ENCODE measurements around the gene TSPAN5. TPM values are rescaled to one million over a fixed set of nuclear protein-coding genes. Genes with fewer than 3 reads are reported as not detected.

Gene TSPAN5
- total RNA-seq, 2 donors from 2014 or later, result 7.4 to 11.8 TPM

DNA sequence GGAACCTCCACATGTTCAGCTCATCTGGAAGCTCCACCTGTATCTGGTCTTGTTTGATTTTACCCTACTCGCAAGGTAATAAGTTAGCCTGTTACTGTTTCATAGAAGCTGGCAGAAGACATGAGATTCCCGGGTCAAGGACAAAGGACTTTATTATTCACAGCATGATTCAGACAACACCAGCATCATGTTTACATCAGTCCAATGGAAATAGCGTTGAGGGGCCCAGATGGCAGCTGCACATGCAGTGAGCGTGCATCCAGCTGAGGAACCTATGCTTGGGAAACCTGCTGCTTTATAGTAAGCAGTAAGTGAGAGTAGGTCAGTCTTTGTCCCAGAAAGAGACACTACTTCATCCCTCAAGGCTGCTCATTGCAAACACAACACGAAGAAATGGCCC lies 19.8 kb downstream of the TSPAN5 start:
- DNase-seq, result no peak
- TF ChIP-seq, protein P1, sequence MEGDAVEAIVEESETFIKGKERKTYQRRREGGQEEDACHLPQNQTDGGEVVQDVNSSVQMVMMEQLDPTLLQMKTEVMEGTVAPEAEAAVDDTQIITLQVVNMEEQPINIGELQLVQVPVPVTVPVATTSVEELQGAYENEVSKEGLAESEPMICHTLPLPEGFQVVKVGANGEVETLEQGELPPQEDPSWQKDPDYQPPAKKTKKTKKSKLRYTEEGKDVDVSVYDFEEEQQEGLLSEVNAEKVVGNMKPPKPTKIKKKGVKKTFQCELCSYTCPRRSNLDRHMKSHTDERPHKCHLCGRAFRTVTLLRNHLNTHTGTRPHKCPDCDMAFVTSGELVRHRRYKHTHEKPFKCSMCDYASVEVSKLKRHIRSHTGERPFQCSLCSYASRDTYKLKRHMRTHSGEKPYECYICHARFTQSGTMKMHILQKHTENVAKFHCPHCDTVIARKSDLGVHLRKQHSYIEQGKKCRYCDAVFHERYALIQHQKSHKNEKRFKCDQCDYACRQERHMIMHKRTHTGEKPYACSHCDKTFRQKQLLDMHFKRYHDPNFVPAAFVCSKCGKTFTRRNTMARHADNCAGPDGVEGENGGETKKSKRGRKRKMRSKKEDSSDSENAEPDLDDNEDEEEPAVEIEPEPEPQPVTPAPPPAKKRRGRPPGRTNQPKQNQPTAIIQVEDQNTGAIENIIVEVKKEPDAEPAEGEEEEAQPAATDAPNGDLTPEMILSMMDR (conservative IDR thresholded peaks at IDR 0.05), result no peak
- Histone ChIP-seq H3K36me3 (ENCODE audit: control insufficient read depth, insufficient read depth, low read length) (no peaks in the 10 kb centered on the region), H3K9ac (ENCODE audit: extremely low read depth, low read length, poor library complexity, severe bottlenecking) (no peak overlapping the region), H3K27me3 (ENCODE audit: control insufficient read depth, insufficient read depth, low read length, poor library complexity, severe bottlenecking) (no peaks in the 10 kb centered on the region), H3K4me3 (ENCODE audit: low read length) (no peak overlapping the region), H3K9me3 (ENCODE audit: control insufficient read depth, low read length) (no peaks in the 10 kb centered on the region), H3K27ac (ENCODE audit: low read depth, low read length) (no peak overlapping the region), H3K4me1 (ENCODE audit: control insufficient read depth, insufficient read depth, low read length) (no peaks in the 10 kb centered on the region)
- Mint-ChIP-seq H3K4me3 (no peak overlapping the region), H3K4me1 (no peaks in the 10 kb centered on the region), H3K27ac (no peak overlapping the region), H3K9me3 (no peaks in the 10 kb centered on the region), H3K27me3 (ENCODE audit: insufficient read depth) (no peaks in the 10 kb centered on the region), H3K36me3 (ENCODE audit: low read depth) (no peaks in the 10 kb centered on the region)
- WGBS, 2 experiments (ENCODE audit: insufficient coverage in 1 of 2, insufficient read length in 1 of 2), result 93 to 94% methylated on average over 3 to 5 of the region's 5 CpGs

DNA sequence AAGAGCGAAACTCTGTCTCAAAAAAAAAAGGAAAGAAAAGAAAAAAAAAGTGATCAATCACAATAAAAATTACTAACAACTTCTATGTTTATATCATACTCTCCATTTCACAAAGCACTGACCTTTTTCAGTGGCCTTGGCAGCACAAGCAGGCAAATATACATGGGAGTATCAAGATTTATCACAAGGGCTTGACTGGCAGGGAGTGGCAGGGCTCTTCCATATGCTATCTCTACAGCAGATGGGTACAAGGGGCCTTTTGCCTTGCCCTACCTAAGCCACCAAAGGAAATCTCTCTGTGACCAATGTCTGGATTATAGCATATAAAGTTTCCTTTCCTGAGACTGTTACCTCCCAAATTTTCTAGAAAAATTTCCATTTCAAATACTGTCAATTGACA lies 24.4 kb downstream of the TSPAN5 start:
- no peaks in the 10 kb centered on the region for H3K27me3 Mint-ChIP-seq (ENCODE audit: insufficient read depth)
- no peaks in the 10 kb centered on the region for H3K36me3 ChIP-seq (ENCODE audit: control insufficient read depth, insufficient read depth, low read length)

DNA sequence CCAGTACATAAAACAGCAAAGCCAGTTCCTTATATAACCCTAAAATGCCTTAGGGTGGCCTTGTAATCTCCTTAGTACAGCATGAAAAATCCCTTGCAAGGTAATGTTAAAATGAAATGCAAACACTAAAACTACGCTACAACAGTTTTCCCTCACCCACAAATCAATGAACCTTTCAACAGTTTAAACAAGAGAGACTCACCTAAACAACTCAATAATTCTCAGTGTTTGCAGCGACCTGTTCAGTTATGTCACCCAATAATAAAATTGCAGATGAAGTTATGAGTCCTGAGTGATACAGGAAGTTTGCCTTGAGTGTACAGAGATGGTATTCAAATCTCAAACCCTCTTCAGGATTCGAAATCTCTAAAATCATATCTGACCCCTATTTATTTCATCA lies 25.3 kb downstream of the TSPAN5 start:
- Histone ChIP-seq H3K9me3 (ENCODE audit: control insufficient read depth, low read length) (no peaks in the 10 kb centered on the region), H3K27me3 (ENCODE audit: control insufficient read depth, insufficient read depth, low read length, poor library complexity, severe bottlenecking) (no peaks in the 10 kb centered on the region), H3K27ac (ENCODE audit: low read depth, low read length) (no peak overlapping the region), H3K4me3 (ENCODE audit: low read length) (no peak overlapping the region), H3K9ac (ENCODE audit: extremely low read depth, low read length, poor library complexity, severe bottlenecking) (no peak overlapping the region), H3K4me1 (ENCODE audit: control insufficient read depth, insufficient read depth, low read length) (no peaks in the 10 kb centered on the region), H3K36me3 (ENCODE audit: control insufficient read depth, insufficient read depth, low read length) (no peaks in the 10 kb centered on the region)
- no peaks in the 10 kb centered on the region for H3K36me3 Mint-ChIP-seq (ENCODE audit: low read depth)
- no peaks in the 10 kb centered on the region for H3K9me3 Mint-ChIP-seq
- WGBS, 2 experiments (ENCODE audit: insufficient coverage in 1 of 2, insufficient read length in 1 of 2), result 94% methylated on average over 2 to 3 of the region's 3 CpGs
- H3K27ac Mint-ChIP-seq, result no peak overlapping the region
- H3K4me3 Mint-ChIP-seq, result no peak overlapping the region
- H3K27me3 Mint-ChIP-seq (ENCODE audit: insufficient read depth), result no peaks in the 10 kb centered on the region
- no peak for DNase-seq
- TF ChIP-seq, protein P1 (conservative IDR thresholded peaks at IDR 0.05), result no peak
- H3K4me1 Mint-ChIP-seq, result no peaks in the 10 kb centered on the region

More for the DNA sequence above, 24.4 kb downstream of the TSPAN5 start:
- Histone ChIP-seq H3K4me3 (ENCODE audit: low read length) (no peak overlapping the region), H3K9ac (ENCODE audit: extremely low read depth, low read length, poor library complexity, severe bottlenecking) (no peak overlapping the region), H3K27ac (ENCODE audit: low read depth, low read length) (no peak overlapping the region), H3K4me1 (ENCODE audit: control insufficient read depth, insufficient read depth, low read length) (no peaks in the 10 kb centered on the region), H3K9me3 (ENCODE audit: control insufficient read depth, low read length) (no peaks in the 10 kb centered on the region), H3K27me3 (ENCODE audit: control insufficient read depth, insufficient read depth, low read length, poor library complexity, severe bottlenecking) (no peaks in the 10 kb centered on the region)
- Mint-ChIP-seq H3K4me1 (no peaks in the 10 kb centered on the region), H3K9me3 (no peaks in the 10 kb centered on the region), H3K27ac (no peak overlapping the region), H3K4me3 (no peak overlapping the region), H3K36me3 (ENCODE audit: low read depth) (no peaks in the 10 kb centered on the region)
- WGBS, 2 experiments (ENCODE audit: insufficient coverage in 1 of 2, insufficient read length in 1 of 2), result 100% methylated on average over 1 of the region's 1 CpG; no CpG with 5 or more reads in 1 of the 2 experiments
- TF ChIP-seq, protein P1 (conservative IDR thresholded peaks at IDR 0.05), result no peak
- DNase-seq, result no peak

Data from endodermal cell (in vitro differentiated cells).